Ishikawa (cell line): Measurements from ENCODE around the gene TRIP12.

Source experiments
- CEBPB ChIP-seq: IDR thresholded peaks from 2 replicates; pipeline ENCODE4 v1.6.1; 2012
- CREB1 ChIP-seq: IDR thresholded peaks from 2 replicates; pipeline ENCODE4 v1.6.1; 2012; ENCODE audit warnings: low read depth
- EGR1 ChIP-seq: IDR thresholded peaks from 2 replicates; pipeline ENCODE4 v1.6.1; 2012
- EP300 ChIP-seq: IDR thresholded peaks from 2 replicates; pipeline ENCODE4 v1.6.1; 2012; ENCODE audit warnings: borderline replicate concordance
- NFIC ChIP-seq: IDR thresholded peaks from 2 replicates; pipeline ENCODE4 v1.6.1; 2012
- RAD21 ChIP-seq: IDR thresholded peaks from 2 replicates; pipeline ENCODE4 v1.6.1; 2012; ENCODE audit warnings: low read depth
- REST ChIP-seq: IDR thresholded peaks from 2 replicates; pipeline ENCODE4 v1.6.1; 2012; ENCODE audit warnings: low read depth, mild to moderate bottlenecking
- TAF1 ChIP-seq: IDR thresholded peaks from 2 replicates; pipeline ENCODE4 v1.6.1; 2012; ENCODE audit warnings: low read depth, mild to moderate bottlenecking
- ZBTB7A ChIP-seq: IDR thresholded peaks from 2 replicates; pipeline ENCODE4 v1.6.1; 2012; ENCODE audit warnings: low read depth

- TF ChIP-seq REST (no peak), CREB1 (no peak), EGR1 (no peak), EP300 (no peak), ZBTB7A (no peak), RAD21 (no peak), TAF1 (no peak), NFIC (no peak), CEBPB (no peak)
Observed at GRCh38 chr2:229945975-229946374, 24.2 kb upstream of the TRIP12 start.
